Neuronal stem cell (in vitro differentiated cells): ENCODE data around the gene CXCL3.

ENCODE experiments used
- DNase-seq: peaks from one replicate; pipeline ENCODE4 v3.0.0-alpha.2; 2013; ENCODE audit warnings: low spot score
- H2AFZ ChIP-seq: one replicate; pipeline ENCODE4 v1.6.1; 2013; ENCODE audit warnings: mild to moderate bottlenecking, low read length, inconsistent platforms
- H2AK5ac ChIP-seq: 2 replicates; pipeline ENCODE4 v1.6.1; 2013; ENCODE audit warnings: low read depth, mild to moderate bottlenecking, inconsistent platforms, low read length, moderate library complexity, mixed read lengths
- H2BK120ac ChIP-seq: 2 replicates; pipeline ENCODE4 v1.6.1; 2013; ENCODE audit warnings: low read depth, mild to moderate bottlenecking, inconsistent platforms, low read length, moderate library complexity, mixed read lengths
- H2BK12ac ChIP-seq: one replicate; pipeline ENCODE4 v1.6.1; 2013; ENCODE audit warnings: low read length, inconsistent platforms
- H2BK15ac ChIP-seq: 2 replicates; pipeline ENCODE4 v1.6.1; 2013; ENCODE audit warnings: mild to moderate bottlenecking, low read length, inconsistent platforms, mixed read lengths
- H2BK5ac ChIP-seq: one replicate; pipeline ENCODE4 v1.6.1; 2013; ENCODE audit warnings: inconsistent platforms, mild to moderate bottlenecking, low read length, moderate library complexity
- H3K14ac ChIP-seq: one replicate; pipeline ENCODE4 v1.6.1; 2013; ENCODE audit warnings: low read length, inconsistent platforms
- H3K18ac ChIP-seq: 2 replicates; pipeline ENCODE4 v1.6.1; 2013; ENCODE audit warnings: low read length, inconsistent platforms
- H3K23ac ChIP-seq: 2 replicates; pipeline ENCODE4 v1.6.1; 2013; ENCODE audit warnings: low read depth, mild to moderate bottlenecking, mixed read lengths, low read length, inconsistent platforms; ENCODE audit not compliant: poor library complexity
- H3K27ac ChIP-seq: replicated peaks from 3 replicates; pipeline ENCODE4 v1.5.1; 2013; ENCODE audit warnings: low read length, inconsistent platforms
- H3K27me3 ChIP-seq, 3 experiments: 2 replicates each; pipeline ENCODE4 v1.6.1; 2013; ENCODE audit warnings: low read length in 3 of 3, mild to moderate bottlenecking in 2 of 3, inconsistent platforms in 1 of 3, low read depth in 1 of 3, mixed read lengths in 1 of 3, moderate library complexity in 1 of 3; ENCODE audit not compliant: control insufficient read depth in 3 of 3, insufficient read depth in 3 of 3
- H3K36me3 ChIP-seq, 2 donors: replicated peaks in 1 of 2; 2 replicates each; pipeline ENCODE4 v1.6.1; 2013; ENCODE audit warnings: low read length in 2 of 2; ENCODE audit not compliant: control insufficient read depth in 2 of 2, insufficient read depth in 2 of 2
- H3K4ac ChIP-seq: 2 replicates; pipeline ENCODE4 v1.6.1; 2013; ENCODE audit warnings: inconsistent platforms, mild to moderate bottlenecking, low read length, moderate library complexity
- H3K4me1 ChIP-seq, 2 donors: 1 replicate in 1 of 2; 2 replicates in 1 of 2; pipeline ENCODE4 v1.6.1; 2013; ENCODE audit warnings: low read length in 2 of 2, low read depth in 1 of 2; ENCODE audit not compliant: control insufficient read depth in 2 of 2, insufficient read depth in 1 of 2
- H3K4me2 ChIP-seq: one replicate; pipeline ENCODE4 v1.6.1; 2013; ENCODE audit warnings: mild to moderate bottlenecking, low read length, inconsistent platforms; ENCODE audit not compliant: insufficient read depth, poor library complexity, severe bottlenecking
- H3K4me3 ChIP-seq, 2 donors: 2 replicates each; pipeline ENCODE4 v1.5.1; 2013; ENCODE audit warnings: low read length in 2 of 2, mild to moderate bottlenecking in 2 of 2, inconsistent platforms in 1 of 2, moderate library complexity in 1 of 2
- H3K79me1 ChIP-seq: one replicate; pipeline ENCODE4 v1.6.1; 2013; ENCODE audit warnings: low read depth, mild to moderate bottlenecking, inconsistent platforms, low read length, moderate library complexity
- H3K9ac ChIP-seq: one replicate; pipeline ENCODE4 v1.6.1; 2013; ENCODE audit warnings: mild to moderate bottlenecking, low read depth, low read length, inconsistent platforms; ENCODE audit not compliant: poor library complexity
- H3K9me3 ChIP-seq, 2 donors: replicated peaks in 1 of 2; 2 replicates each; pipeline versions ENCODE3 to v1.6.1; 2013; ENCODE audit warnings: low read length in 2 of 2, mild to moderate bottlenecking in 2 of 2, inconsistent platforms in 1 of 2, low read depth in 1 of 2, mixed read lengths in 1 of 2, moderate library complexity in 1 of 2; ENCODE audit not compliant: control insufficient read depth in 2 of 2, insufficient read depth in 1 of 2
- H4K8ac ChIP-seq: one replicate; pipeline ENCODE4 v1.6.1; 2013; ENCODE audit warnings: low read depth, mild to moderate bottlenecking, inconsistent platforms, low read length, moderate library complexity
- H4K91ac ChIP-seq: one replicate; pipeline ENCODE4 v1.6.1; 2013; ENCODE audit warnings: low read length, low read depth, mild to moderate bottlenecking, inconsistent platforms; ENCODE audit not compliant: poor library complexity
- WGBS, 2 donors: extraction: QIAGEN DNeasy Blood & Tissue Kit; methylation state at CpG; one replicate each; pipeline ENCODE4 v1.1.7; 2013; ENCODE audit warnings: missing lambda C conversion rate in 2 of 2, mixed read lengths in 1 of 2; ENCODE audit not compliant: insufficient read length in 2 of 2, insufficient replicate concordance in 1 of 2; ENCODE audit errors: extremely low coverage in 2 of 2; 5-methylcytosine and 5-hydroxymethylcytosine counted together

The CXCL3 gene

DNA sequence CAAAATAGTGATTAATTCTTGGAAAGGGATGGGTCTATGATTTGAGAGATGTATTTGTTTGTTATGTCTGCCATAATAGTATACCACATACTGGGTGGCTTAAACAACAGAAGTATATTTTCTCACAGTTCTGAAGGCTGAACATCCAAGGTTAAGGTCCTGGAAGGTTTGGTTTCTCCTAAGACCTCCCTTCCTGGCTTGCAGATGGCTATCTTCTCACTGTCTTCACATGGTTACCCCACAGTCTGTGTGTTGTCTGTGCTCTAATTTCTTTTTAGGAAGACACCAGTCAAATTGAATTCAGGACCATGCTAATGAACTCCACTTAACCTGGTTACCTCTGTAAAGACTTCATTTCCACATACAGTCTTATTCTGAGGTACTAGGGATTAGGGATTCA, 34.9 kb upstream of the CXCL3 start:
- no peak overlapping the region for H3K27ac ChIP-seq
- H3K4me2 ChIP-seq: no peak overlapping the region
- no peak overlapping the region for H3K4ac ChIP-seq
- H2AK5ac ChIP-seq: no peak overlapping the region
- no peak overlapping the region for H3K4me3 ChIP-seq
- H3K36me3 ChIP-seq: no peaks in the 10 kb centered on the region
- no peak overlapping the region for H3K14ac ChIP-seq
- H3K18ac ChIP-seq: no peak overlapping the region
- no peak overlapping the region for H3K23ac ChIP-seq
- H2AFZ ChIP-seq: no peak overlapping the region
- DNase-seq: no peak
- H2BK15ac ChIP-seq: no peak overlapping the region
- H4K91ac ChIP-seq: no peak overlapping the region
- no peak overlapping the region for H2BK12ac ChIP-seq
- H4K8ac ChIP-seq: no peak overlapping the region
- H3K9ac ChIP-seq: no peak overlapping the region
- no peaks in the 10 kb centered on the region for H3K4me1 ChIP-seq
- no peak overlapping the region for H2BK5ac ChIP-seq
- H2BK120ac ChIP-seq: no peak overlapping the region
- no peaks in the 10 kb centered on the region for H3K79me1 ChIP-seq
- H3K9me3 ChIP-seq: no peaks in the 10 kb centered on the region
- no peaks in the 10 kb centered on the region for H3K27me3 ChIP-seq

DNA sequence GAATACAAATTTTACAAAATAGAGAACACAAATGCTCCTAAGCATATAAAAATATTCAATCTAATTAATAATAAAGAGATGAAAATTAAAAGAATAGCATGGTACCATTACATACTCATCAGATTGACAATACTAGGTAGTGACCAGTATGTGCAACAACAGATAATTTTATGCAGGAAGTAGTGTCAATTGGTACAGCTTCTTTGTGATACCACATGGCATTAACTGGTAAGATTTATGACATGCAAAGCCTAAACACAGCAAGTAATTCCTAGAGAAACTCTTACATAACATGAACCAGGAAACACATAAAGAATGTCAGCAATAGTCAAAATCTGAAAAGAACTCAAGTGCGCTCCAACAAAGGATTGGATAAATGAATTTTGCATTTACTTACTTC, 34.2 kb upstream of the CXCL3 start:
- H3K4me2 ChIP-seq: no peak overlapping the region
- DNase-seq: no peak
- H3K27ac ChIP-seq: no peak overlapping the region
- H3K18ac ChIP-seq: no peak overlapping the region
- H2BK120ac ChIP-seq: no peak overlapping the region
- no CpG with 5 or more reads among the region's 1 CpG for WGBS, 2 donors
- no peak overlapping the region for H2BK12ac ChIP-seq
- H3K14ac ChIP-seq: no peak overlapping the region
- no peaks in the 10 kb centered on the region for H3K36me3 ChIP-seq
- H3K23ac ChIP-seq: no peak overlapping the region
- no peak overlapping the region for H3K9ac ChIP-seq
- H3K79me1 ChIP-seq: no peaks in the 10 kb centered on the region
- no peak overlapping the region for H2AK5ac ChIP-seq
- H2AFZ ChIP-seq: no peak overlapping the region
- H3K9me3 ChIP-seq: no peaks in the 10 kb centered on the region
- no peaks in the 10 kb centered on the region for H3K27me3 ChIP-seq
- H4K8ac ChIP-seq: no peak overlapping the region
- no peak overlapping the region for H3K4ac ChIP-seq
- H2BK15ac ChIP-seq: no peak overlapping the region
- H3K4me3 ChIP-seq: no peak overlapping the region
- H4K91ac ChIP-seq: no peak overlapping the region
- H3K4me1 ChIP-seq: no peaks in the 10 kb centered on the region
- H2BK5ac ChIP-seq: no peak overlapping the region

DNA sequence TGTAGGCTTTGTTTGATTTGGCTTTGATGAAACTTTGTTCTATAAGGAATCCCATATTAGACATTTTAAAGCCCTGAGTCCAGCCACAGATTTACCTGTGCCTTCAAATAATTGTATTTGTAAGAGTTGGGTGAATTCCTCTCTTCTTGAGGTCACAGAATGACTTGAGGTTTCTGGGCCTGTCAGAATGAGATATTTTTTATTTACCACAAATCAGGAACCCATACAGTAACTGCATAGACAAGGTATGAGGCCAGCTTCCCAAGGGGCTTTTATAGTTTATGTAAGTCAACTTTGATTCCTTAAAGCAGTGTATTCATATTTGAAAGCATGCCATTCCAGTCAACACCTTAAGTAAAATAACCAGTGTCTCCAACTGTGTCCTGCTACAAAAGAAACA, 29.1 kb upstream of the CXCL3 start:
- Histone ChIP-seq H3K4me2 (no peak overlapping the region), H2BK15ac (no peak overlapping the region), H2BK120ac (no peak overlapping the region), H3K9ac (no peak overlapping the region), H4K8ac (no peak overlapping the region), H3K9me3 (no peaks in the 10 kb centered on the region), H2AK5ac (no peak overlapping the region), H4K91ac (no peak overlapping the region), H3K27me3 (no peaks in the 10 kb centered on the region), H3K4me3 (no peak overlapping the region), H2AFZ (no peak overlapping the region), H3K4ac (no peak overlapping the region), H3K36me3 (no peaks in the 10 kb centered on the region), H3K4me1 (no peaks in the 10 kb centered on the region), H3K23ac (no peak overlapping the region), H2BK12ac (no peak overlapping the region), H3K14ac (no peak overlapping the region), H2BK5ac (no peak overlapping the region), H3K18ac (no peak overlapping the region), H3K27ac (no peak overlapping the region), H3K79me1 (no peaks in the 10 kb centered on the region)
- DNase-seq: no peak

GRCh38 chr4:74066232-74066631, 27.7 kb upstream of the CXCL3 start:
- no peak overlapping the region for H3K23ac ChIP-seq
- H3K18ac ChIP-seq: no peak overlapping the region
- H3K79me1 ChIP-seq: no peaks in the 10 kb centered on the region
- no peak overlapping the region for H2AFZ ChIP-seq
- H2BK12ac ChIP-seq: no peak overlapping the region
- no peaks in the 10 kb centered on the region for H3K36me3 ChIP-seq
- H3K4me2 ChIP-seq: no peak overlapping the region
- no peaks in the 10 kb centered on the region for H3K27me3 ChIP-seq
- H3K4ac ChIP-seq: no peak overlapping the region
- no peak overlapping the region for H3K14ac ChIP-seq
- no CpG with 5 or more reads among the region's 2 CpGs for WGBS, 2 donors
- H4K91ac ChIP-seq: no peak overlapping the region
- H3K27ac ChIP-seq: no peak overlapping the region
- H3K4me1 ChIP-seq: no peaks in the 10 kb centered on the region
- H2BK5ac ChIP-seq: no peak overlapping the region
- no peaks in the 10 kb centered on the region for H3K9me3 ChIP-seq
- H3K4me3 ChIP-seq: no peak overlapping the region
- no peak overlapping the region for H2BK15ac ChIP-seq
- H2BK120ac ChIP-seq: no peak overlapping the region
- DNase-seq: no peak
- no peak overlapping the region for H3K9ac ChIP-seq
- no peak overlapping the region for H4K8ac ChIP-seq
- H2AK5ac ChIP-seq: no peak overlapping the region
